NB4 (cell line): ENCODE measurements around the gene ELL.

ENCODE experiments used
- DNase-seq: peaks from one replicate; pipeline ENCODE4 v3.0.0; 2010; ENCODE audit warnings: low read depth
- H3K4me3 ChIP-seq: one replicate; pipeline ENCODE4 v1.5.1; 2011; ENCODE audit warnings: mild to moderate bottlenecking, low read depth, low read length, moderate library complexity
- CTCF ChIP-seq: IDR thresholded peaks from one replicate; pipeline ENCODE4 v1.5.1; 2012; ENCODE audit warnings: low read depth, low read length
- MAX ChIP-seq: IDR thresholded peaks from 2 replicates; pipeline ENCODE4 v1.6.1; 2011; ENCODE audit warnings: low read depth, low read length
- MYC ChIP-seq: IDR thresholded peaks from 2 replicates; pipeline ENCODE4 v1.6.1; 2011; ENCODE audit warnings: low read depth, low read length
- POLR2A ChIP-seq: IDR thresholded peaks from 2 replicates; pipeline ENCODE4 v1.6.1; 2011; ENCODE audit warnings: mild to moderate bottlenecking; ENCODE audit not compliant: insufficient read length; ENCODE audit errors: extremely low read depth

The ELL gene

GRCh38 chr19:18460900-18461299 is 61.0 kb downstream of the ELL start:
- TF ChIP-seq MYC (no peak), CTCF (no peak), POLR2A (no peak), MAX (no peak)
- no peak overlapping the region for H3K4me3 ChIP-seq
- DNase-seq, result no peak

GRCh38 chr19:18457483-18458331 is 64.2 kb downstream of the ELL start:
- H3K4me3 ChIP-seq, result no peak overlapping the region
- TF ChIP-seq CTCF (no peak), POLR2A (no peak), MYC (no peak), MAX (no peak)
- DNase-seq, result no peak

- no peak for TF ChIP-seq MAX
- DNase-seq, result no peak
- H3K4me3 ChIP-seq, result no peak overlapping the region
Measured at GRCh38 chr19:18456974-18457373, 64.9 kb downstream of the ELL start.

- H3K4me3 ChIP-seq, result no peak overlapping the region
- DNase-seq, result no peak
Measured at GRCh38 chr19:18456279-18456678, 65.6 kb downstream of the ELL start.

GRCh38 chr19:18453269-18454024 is 68.4 kb downstream of the ELL start:
- no peak for DNase-seq
- TF ChIP-seq POLR2A (no peak), MYC (no peak), CTCF (no peak), MAX (no peak)
- H3K4me3 ChIP-seq, result no peak overlapping the region

More at GRCh38 chr19:18456279-18456678, 65.6 kb downstream of the ELL start:
- no peak for TF ChIP-seq CTCF
- no peak for TF ChIP-seq MAX
- no peak for TF ChIP-seq POLR2A
- no peak for TF ChIP-seq MYC

GRCh38 chr19:18452386-18452785 is 69.5 kb downstream of the ELL start:
- TF ChIP-seq CTCF (no peak), POLR2A (no peak), MAX (no peak), MYC (no peak)
- H3K4me3 ChIP-seq, result no peak overlapping the region

More at GRCh38 chr19:18452386-18452785, 69.5 kb downstream of the ELL start:
- DNase-seq, result no peak
